Measurements from ENCODE around the gene GALK1. TPM values are rescaled to one million over a fixed set of nuclear protein-coding genes. Genes with fewer than 3 reads are reported as not detected.

GALK1 gene
- total and polyA plus RNA-seq, 9 of the 15 experiments (the other 6 are each of a cell fraction or from before 2014, with no cell fraction given) = 0.45 to 51.6 (median 17.4) TPM

GRCh38 chr17:75779250-75779986 is 14.4 kb upstream of the GALK1 start (continued):
- TF ChIP-seq NKRF (IDR thresholded peaks at IDR 0.05; ENCODE audit: borderline replicate concordance) (peak; percentile 22; the same call in 1 of the 2 replicates), ZNF41 (CRISPR knock-in tag; conservative IDR thresholded peaks at IDR 0.05) (no peak), SRSF9 (IDR thresholded peaks at IDR 0.05; ENCODE audit: borderline replicate concordance, low read depth, low read length) (no peak), KLF16 (IDR thresholded peaks at IDR 0.05) (no peak), HDGF (IDR thresholded peaks at IDR 0.05) (no peak), MYNN (IDR thresholded peaks at IDR 0.05) (0 out of 2 replicates have a peak, but pooled peaks have one; percentile 33), MYNN (CRISPR knock-in tag; IDR thresholded peaks at IDR 0.05) (no peak), TEAD2 (tag; IDR thresholded peaks at IDR 0.05) (no peak), CC2D1A (IDR thresholded peaks at IDR 0.05) (peak; percentile 97), MECOM (CRISPR knock-in tag; IDR thresholded peaks at IDR 0.05) (no peak), YY1 (IDR thresholded peaks at IDR 0.05; ENCODE audit: borderline replicate concordance in 1 of 3, control insufficient read depth in 1 of 3, extremely low read depth in 1 of 3, insufficient read depth in 3 of 3, insufficient read length in 1 of 3, insufficient replicate concordance in 2 of 3, low read depth in 1 of 3, low read length in 2 of 3) (peak in 2 of 3 experiments; percentile 65 to 71), OTX1 (CRISPR knock-in tag; IDR thresholded peaks at IDR 0.05) (peak; percentile 91), NCOR1 (IDR thresholded peaks at IDR 0.05) (peak; percentile 79), SREBF2 (CRISPR knock-in tag; IDR thresholded peaks at IDR 0.05) (no peak), EZH2 (IDR thresholded peaks at IDR 0.05; ENCODE audit: borderline replicate concordance, low read depth, low read length) (no peak), E4F1 (CRISPR knock-in tag; IDR thresholded peaks at IDR 0.05; ENCODE audit: borderline replicate concordance) (no peak; the same call in 1 of the 2 replicates), NFIX (CRISPR knock-in tag; IDR thresholded peaks at IDR 0.05; ENCODE audit: low read depth) (no peak)
- TF ChIP-seq, protein P1, sequence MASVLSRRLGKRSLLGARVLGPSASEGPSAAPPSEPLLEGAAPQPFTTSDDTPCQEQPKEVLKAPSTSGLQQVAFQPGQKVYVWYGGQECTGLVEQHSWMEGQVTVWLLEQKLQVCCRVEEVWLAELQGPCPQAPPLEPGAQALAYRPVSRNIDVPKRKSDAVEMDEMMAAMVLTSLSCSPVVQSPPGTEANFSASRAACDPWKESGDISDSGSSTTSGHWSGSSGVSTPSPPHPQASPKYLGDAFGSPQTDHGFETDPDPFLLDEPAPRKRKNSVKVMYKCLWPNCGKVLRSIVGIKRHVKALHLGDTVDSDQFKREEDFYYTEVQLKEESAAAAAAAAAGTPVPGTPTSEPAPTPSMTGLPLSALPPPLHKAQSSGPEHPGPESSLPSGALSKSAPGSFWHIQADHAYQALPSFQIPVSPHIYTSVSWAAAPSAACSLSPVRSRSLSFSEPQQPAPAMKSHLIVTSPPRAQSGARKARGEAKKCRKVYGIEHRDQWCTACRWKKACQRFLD (CRISPR knock-in tag; IDR thresholded peaks at IDR 0.05) = no peak; the same call in none of the 2 replicates
- TF ChIP-seq, protein P2, sequence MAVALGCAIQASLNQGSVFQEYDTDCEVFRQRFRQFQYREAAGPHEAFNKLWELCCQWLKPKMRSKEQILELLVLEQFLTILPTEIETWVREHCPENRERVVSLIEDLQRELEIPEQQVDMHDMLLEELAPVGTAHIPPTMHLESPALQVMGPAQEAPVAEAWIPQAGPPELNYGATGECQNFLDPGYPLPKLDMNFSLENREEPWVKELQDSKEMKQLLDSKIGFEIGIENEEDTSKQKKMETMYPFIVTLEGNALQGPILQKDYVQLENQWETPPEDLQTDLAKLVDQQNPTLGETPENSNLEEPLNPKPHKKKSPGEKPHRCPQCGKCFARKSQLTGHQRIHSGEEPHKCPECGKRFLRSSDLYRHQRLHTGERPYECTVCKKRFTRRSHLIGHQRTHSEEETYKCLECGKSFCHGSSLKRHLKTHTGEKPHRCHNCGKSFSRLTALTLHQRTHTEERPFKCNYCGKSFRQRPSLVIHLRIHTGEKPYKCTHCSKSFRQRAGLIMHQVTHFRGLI (CRISPR knock-in tag; IDR thresholded peaks at IDR 0.05) = no peak

All from K562 (cell line).